ENCODE data around the gene SP7. TPM values are rescaled to one million over a fixed set of nuclear protein-coding genes. Genes with fewer than 3 reads are reported as not detected.
A peak's percentile ranks its signal among the peaks of the same experiment; 100 is the strongest.

Gene SP7
- total RNA-seq, 3 donors from 2014 or later: not detected

DNA sequence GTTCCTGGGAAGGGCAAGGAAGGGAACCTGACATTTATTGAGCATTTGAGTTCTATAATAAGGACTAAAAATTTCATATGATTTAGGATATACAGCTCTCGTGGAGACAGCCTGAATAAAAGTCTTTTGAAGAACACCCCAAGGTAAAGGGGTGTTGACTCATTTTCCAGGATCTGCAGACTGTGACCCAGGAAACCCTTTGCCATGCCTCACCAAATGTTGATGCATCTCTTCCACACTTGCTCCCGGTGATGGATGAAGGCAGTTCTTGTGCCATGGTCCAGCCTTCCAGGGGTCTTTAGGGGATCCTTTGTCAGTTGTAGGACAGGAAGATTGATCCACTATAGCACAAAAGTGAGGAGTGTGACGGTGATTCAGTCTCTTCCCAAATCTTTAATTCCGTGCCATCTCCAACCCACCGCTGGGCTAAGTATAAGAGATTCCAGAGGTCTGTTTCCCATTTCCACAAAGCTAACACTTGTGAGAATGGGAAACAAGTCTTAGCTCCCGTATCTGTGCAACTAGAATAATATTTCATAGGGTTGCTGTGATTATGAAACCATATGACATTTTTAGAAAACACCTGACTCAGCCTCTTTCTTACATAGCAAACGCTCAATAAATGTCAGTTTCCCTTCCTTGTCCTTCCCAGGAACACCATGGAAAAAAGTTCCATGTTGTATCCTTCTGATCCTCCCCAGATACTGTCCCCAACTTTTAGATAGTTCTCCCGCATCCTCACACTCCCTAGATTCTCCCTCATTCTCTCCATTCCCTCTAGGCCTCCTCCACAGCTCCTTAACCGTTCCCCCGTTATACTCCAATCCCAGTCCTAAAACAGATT, 15.6 kb downstream of the SP7 start:
- Histone ChIP-seq H3K4me1 (peaks cover 0 to 10% of the 10 kb centered on the region in 2 donors), H3K9me3 (no peaks in the 10 kb centered on the region), H3K4me3 (peak overlapping the region; percentile 55 to 87 (median 61)), H3K27me3 (no peaks in the 10 kb centered on the region), H3K27ac (peak overlapping the region; percentile 86 to 90), H3K36me3 (no peaks in the 10 kb centered on the region)
- intact Hi-C loops (cut with DNase I; ENCODE audit: low total_unique reads): no loop called here
- DNase-seq (ENCODE audit: low spot score in 2 of 2): no peak
- TF ChIP-seq, protein P1, sequence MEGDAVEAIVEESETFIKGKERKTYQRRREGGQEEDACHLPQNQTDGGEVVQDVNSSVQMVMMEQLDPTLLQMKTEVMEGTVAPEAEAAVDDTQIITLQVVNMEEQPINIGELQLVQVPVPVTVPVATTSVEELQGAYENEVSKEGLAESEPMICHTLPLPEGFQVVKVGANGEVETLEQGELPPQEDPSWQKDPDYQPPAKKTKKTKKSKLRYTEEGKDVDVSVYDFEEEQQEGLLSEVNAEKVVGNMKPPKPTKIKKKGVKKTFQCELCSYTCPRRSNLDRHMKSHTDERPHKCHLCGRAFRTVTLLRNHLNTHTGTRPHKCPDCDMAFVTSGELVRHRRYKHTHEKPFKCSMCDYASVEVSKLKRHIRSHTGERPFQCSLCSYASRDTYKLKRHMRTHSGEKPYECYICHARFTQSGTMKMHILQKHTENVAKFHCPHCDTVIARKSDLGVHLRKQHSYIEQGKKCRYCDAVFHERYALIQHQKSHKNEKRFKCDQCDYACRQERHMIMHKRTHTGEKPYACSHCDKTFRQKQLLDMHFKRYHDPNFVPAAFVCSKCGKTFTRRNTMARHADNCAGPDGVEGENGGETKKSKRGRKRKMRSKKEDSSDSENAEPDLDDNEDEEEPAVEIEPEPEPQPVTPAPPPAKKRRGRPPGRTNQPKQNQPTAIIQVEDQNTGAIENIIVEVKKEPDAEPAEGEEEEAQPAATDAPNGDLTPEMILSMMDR (IDR thresholded peaks at IDR 0.05): no peak
- no peak for TF ChIP-seq POLR2A (IDR thresholded peaks at IDR 0.05)
- no peak for TF ChIP-seq POLR2AphosphoS5 (IDR thresholded peaks at IDR 0.05)

- no peaks in the 10 kb centered on the region for H3K27me3 ChIP-seq
- no peaks in the 10 kb centered on the region for H3K9me3 ChIP-seq
- no peaks in the 10 kb centered on the region for H3K36me3 ChIP-seq
- no peak overlapping the region for H3K27ac ChIP-seq
- no peak overlapping the region for H3K4me3 ChIP-seq
- TF ChIP-seq POLR2A (IDR thresholded peaks at IDR 0.05) (no peak), POLR2AphosphoS5 (IDR thresholded peaks at IDR 0.05) (no peak)
- TF ChIP-seq, protein P1 (IDR thresholded peaks at IDR 0.05): no peak
- no peak for DNase-seq (ENCODE audit: low spot score in 2 of 2)
- intact Hi-C loops (cut with DNase I; ENCODE audit: low total_unique reads): no loop called here
- no peaks in the 10 kb centered on the region for H3K4me1 ChIP-seq
These were observed 22.2 kb downstream of the SP7 start for GRCh38 chr12:53313996-53314395.

GRCh38 chr12:53308276-53308675, 27.9 kb downstream of the SP7 start:
- no peak for TF ChIP-seq POLR2AphosphoS5 (IDR thresholded peaks at IDR 0.05)
- TF ChIP-seq POLR2A (IDR thresholded peaks at IDR 0.05): no peak
- TF ChIP-seq, protein P1 (IDR thresholded peaks at IDR 0.05): no peak
- Histone ChIP-seq H3K4me3 (no peak overlapping the region), H3K4me1 (no peaks in the 10 kb centered on the region), H3K9me3 (no peaks in the 10 kb centered on the region), H3K27ac (no peak overlapping the region), H3K36me3 (peaks cover 6% of the 10 kb centered on the region), H3K27me3 (no peaks in the 10 kb centered on the region)
- no peak for DNase-seq (ENCODE audit: low spot score in 2 of 2)
- intact Hi-C loops (cut with DNase I; ENCODE audit: low total_unique reads): no loop called here

- H3K27ac ChIP-seq: no peak overlapping the region
- no peak overlapping the region for H3K4me3 ChIP-seq
- no peaks in the 10 kb centered on the region for H3K27me3 ChIP-seq
- intact Hi-C loops (cut with DNase I; ENCODE audit: low total_unique reads): no loop called here
- no peak for DNase-seq (ENCODE audit: low spot score in 2 of 2)
- H3K4me1 ChIP-seq: no peaks in the 10 kb centered on the region
- TF ChIP-seq POLR2A (IDR thresholded peaks at IDR 0.05) (no peak), POLR2AphosphoS5 (IDR thresholded peaks at IDR 0.05) (no peak)
- TF ChIP-seq, protein P1 (IDR thresholded peaks at IDR 0.05): no peak
- peaks cover 6% of the 10 kb centered on the region for H3K36me3 ChIP-seq
- no peaks in the 10 kb centered on the region for H3K9me3 ChIP-seq
These were observed 29.3 kb downstream of the SP7 start for GRCh38 chr12:53306826-53307225.

- no peak for TF ChIP-seq POLR2AphosphoS5 (IDR thresholded peaks at IDR 0.05)
- TF ChIP-seq POLR2A (IDR thresholded peaks at IDR 0.05): no peak
- TF ChIP-seq, protein P1 (IDR thresholded peaks at IDR 0.05): no peak
- intact Hi-C loops (cut with DNase I; ENCODE audit: low total_unique reads): no loop called here
- H3K27me3 ChIP-seq: no peaks in the 10 kb centered on the region
- H3K27ac ChIP-seq: no peak overlapping the region
- H3K4me3 ChIP-seq: no peak overlapping the region
- peaks cover 0 to 9% of the 10 kb centered on the region in 2 donors for H3K4me1 ChIP-seq
- DNase-seq (ENCODE audit: low spot score in 2 of 2): no peak
- peaks cover 6% of the 10 kb centered on the region for H3K36me3 ChIP-seq
- no peaks in the 10 kb centered on the region for H3K9me3 ChIP-seq
These were observed 33.3 kb downstream of the SP7 start for GRCh38 chr12:53302903-53303302.

Data from breast epithelium (tissue), 4 donors.